ENCODE data around the gene CDK3. TPM values are rescaled to one million over a fixed set of nuclear protein-coding genes. Genes with fewer than 3 reads are reported as not detected.

CDK3 gene
- total and polyA plus RNA-seq, 9 of the 15 experiments (the other 6 are each of a cell fraction or from before 2014, with no cell fraction given), result 0.55 to 8.2 (median 4.7) TPM

DNA sequence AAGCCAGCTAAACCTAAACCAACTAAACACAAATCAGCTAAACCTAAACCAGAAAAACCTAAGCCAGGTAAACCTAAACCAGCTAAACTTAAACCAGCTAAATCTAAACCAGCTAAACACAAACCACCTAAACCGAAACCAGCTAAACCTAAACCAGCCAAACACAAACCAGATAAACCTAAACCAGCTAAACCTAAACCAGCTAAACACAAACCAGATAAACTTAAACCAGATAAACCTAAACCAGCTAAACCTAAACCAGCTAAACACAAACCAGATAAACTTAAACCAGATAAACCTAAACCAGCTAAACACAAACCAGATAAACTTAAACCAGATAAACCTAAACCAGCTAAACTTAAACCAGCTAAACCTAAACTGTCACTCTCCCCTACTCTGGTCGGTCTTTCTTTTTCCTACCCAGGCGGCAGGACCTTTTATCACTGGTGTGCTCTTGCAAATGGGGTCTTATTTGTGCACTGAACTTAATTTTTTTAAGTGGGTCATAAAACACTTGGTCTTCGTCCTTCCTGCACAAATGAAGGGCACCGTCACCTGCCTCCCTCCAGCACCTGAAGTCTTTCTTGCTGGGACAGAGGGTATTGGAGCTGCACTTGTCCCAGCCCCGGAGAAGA is 19.3 kb downstream of the CDK3 start (continued):
- TF ChIP-seq, protein P1, sequence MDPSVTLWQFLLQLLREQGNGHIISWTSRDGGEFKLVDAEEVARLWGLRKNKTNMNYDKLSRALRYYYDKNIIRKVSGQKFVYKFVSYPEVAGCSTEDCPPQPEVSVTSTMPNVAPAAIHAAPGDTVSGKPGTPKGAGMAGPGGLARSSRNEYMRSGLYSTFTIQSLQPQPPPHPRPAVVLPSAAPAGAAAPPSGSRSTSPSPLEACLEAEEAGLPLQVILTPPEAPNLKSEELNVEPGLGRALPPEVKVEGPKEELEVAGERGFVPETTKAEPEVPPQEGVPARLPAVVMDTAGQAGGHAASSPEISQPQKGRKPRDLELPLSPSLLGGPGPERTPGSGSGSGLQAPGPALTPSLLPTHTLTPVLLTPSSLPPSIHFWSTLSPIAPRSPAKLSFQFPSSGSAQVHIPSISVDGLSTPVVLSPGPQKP (CRISPR knock-in tag; IDR thresholded peaks at IDR 0.05), result no peak
- TF ChIP-seq, protein P2, sequence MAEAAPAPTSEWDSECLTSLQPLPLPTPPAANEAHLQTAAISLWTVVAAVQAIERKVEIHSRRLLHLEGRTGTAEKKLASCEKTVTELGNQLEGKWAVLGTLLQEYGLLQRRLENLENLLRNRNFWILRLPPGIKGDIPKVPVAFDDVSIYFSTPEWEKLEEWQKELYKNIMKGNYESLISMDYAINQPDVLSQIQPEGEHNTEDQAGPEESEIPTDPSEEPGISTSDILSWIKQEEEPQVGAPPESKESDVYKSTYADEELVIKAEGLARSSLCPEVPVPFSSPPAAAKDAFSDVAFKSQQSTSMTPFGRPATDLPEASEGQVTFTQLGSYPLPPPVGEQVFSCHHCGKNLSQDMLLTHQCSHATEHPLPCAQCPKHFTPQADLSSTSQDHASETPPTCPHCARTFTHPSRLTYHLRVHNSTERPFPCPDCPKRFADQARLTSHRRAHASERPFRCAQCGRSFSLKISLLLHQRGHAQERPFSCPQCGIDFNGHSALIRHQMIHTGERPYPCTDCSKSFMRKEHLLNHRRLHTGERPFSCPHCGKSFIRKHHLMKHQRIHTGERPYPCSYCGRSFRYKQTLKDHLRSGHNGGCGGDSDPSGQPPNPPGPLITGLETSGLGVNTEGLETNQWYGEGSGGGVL (CRISPR knock-in tag; IDR thresholded peaks at IDR 0.05), result no peak
- TF ChIP-seq GATAD2A (IDR thresholded peaks at IDR 0.05) (peak; percentile 92), CREBBP (IDR thresholded peaks at IDR 0.05; ENCODE audit: low read depth, low read length) (peak; percentile 25), BRCA1 (IDR thresholded peaks at IDR 0.05) (peak; percentile 100), BRCA1 (CRISPR knock-in tag; IDR thresholded peaks at IDR 0.05) (no peak), TGIF2 (CRISPR knock-in tag; IDR thresholded peaks at IDR 0.05) (no peak), SP1 (CRISPR knock-in tag; IDR thresholded peaks at IDR 0.05) (no peak), FOXP1 (CRISPR knock-in tag; IDR thresholded peaks at IDR 0.05) (no peak), DIDO1 (tag; IDR thresholded peaks at IDR 0.05; ENCODE audit: low read depth) (no peak), NR3C1 (CRISPR knock-in tag; IDR thresholded peaks at IDR 0.05) (no peak), TARDBP (IDR thresholded peaks at IDR 0.05) (no peak), TCF3 (CRISPR knock-in tag; IDR thresholded peaks at IDR 0.05) (no peak), ZNF174 (CRISPR knock-in tag; IDR thresholded peaks at IDR 0.05) (no peak), XRCC4 (IDR thresholded peaks at IDR 0.05; ENCODE audit: extremely low read depth, insufficient read depth, insufficient read length) (no peak), SRSF9 (IDR thresholded peaks at IDR 0.05; ENCODE audit: borderline replicate concordance, low read depth, low read length) (no peak)
- TF ChIP-seq, protein P3, sequence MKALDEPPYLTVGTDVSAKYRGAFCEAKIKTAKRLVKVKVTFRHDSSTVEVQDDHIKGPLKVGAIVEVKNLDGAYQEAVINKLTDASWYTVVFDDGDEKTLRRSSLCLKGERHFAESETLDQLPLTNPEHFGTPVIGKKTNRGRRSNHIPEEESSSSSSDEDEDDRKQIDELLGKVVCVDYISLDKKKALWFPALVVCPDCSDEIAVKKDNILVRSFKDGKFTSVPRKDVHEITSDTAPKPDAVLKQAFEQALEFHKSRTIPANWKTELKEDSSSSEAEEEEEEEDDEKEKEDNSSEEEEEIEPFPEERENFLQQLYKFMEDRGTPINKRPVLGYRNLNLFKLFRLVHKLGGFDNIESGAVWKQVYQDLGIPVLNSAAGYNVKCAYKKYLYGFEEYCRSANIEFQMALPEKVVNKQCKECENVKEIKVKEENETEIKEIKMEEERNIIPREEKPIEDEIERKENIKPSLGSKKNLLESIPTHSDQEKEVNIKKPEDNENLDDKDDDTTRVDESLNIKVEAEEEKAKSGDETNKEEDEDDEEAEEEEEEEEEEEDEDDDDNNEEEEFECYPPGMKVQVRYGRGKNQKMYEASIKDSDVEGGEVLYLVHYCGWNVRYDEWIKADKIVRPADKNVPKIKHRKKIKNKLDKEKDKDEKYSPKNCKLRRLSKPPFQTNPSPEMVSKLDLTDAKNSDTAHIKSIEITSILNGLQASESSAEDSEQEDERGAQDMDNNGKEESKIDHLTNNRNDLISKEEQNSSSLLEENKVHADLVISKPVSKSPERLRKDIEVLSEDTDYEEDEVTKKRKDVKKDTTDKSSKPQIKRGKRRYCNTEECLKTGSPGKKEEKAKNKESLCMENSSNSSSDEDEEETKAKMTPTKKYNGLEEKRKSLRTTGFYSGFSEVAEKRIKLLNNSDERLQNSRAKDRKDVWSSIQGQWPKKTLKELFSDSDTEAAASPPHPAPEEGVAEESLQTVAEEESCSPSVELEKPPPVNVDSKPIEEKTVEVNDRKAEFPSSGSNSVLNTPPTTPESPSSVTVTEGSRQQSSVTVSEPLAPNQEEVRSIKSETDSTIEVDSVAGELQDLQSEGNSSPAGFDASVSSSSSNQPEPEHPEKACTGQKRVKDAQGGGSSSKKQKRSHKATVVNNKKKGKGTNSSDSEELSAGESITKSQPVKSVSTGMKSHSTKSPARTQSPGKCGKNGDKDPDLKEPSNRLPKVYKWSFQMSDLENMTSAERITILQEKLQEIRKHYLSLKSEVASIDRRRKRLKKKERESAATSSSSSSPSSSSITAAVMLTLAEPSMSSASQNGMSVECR (CRISPR knock-in tag; IDR thresholded peaks at IDR 0.05), result no peak
- TF ChIP-seq, protein P4, sequence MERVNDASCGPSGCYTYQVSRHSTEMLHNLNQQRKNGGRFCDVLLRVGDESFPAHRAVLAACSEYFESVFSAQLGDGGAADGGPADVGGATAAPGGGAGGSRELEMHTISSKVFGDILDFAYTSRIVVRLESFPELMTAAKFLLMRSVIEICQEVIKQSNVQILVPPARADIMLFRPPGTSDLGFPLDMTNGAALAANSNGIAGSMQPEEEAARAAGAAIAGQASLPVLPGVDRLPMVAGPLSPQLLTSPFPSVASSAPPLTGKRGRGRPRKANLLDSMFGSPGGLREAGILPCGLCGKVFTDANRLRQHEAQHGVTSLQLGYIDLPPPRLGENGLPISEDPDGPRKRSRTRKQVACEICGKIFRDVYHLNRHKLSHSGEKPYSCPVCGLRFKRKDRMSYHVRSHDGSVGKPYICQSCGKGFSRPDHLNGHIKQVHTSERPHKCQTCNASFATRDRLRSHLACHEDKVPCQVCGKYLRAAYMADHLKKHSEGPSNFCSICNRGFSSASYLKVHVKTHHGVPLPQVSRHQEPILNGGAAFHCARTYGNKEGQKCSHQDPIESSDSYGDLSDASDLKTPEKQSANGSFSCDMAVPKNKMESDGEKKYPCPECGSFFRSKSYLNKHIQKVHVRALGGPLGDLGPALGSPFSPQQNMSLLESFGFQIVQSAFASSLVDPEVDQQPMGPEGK (CRISPR knock-in tag; IDR thresholded peaks at IDR 0.05; ENCODE audit: borderline replicate concordance), result no peak

Measured in K562 (cell line).